DOHH2 (cell line): ENCODE data around the gene LEKR1.

Source experiments
- H3F3A ChIP-seq: fragments of 200-600 bp; sonication (generic), shearing (Covaris generic); 2 replicates; pipeline ENCODE4 v1.6.0; 2016; ENCODE audit warnings: antibody characterized with exemption, mild to moderate bottlenecking; ENCODE audit not compliant: control insufficient read depth, insufficient read depth
- H3K27ac ChIP-seq: fragments of 200-600 bp; sonication (generic); 2 replicates; pipeline ENCODE4 v1.5.1; 2014; ENCODE audit warnings: low read depth, mild to moderate bottlenecking, low read length, moderate library complexity
- H3K27me3 ChIP-seq: fragments of 200-600 bp; sonication (generic); 2 replicates; pipeline ENCODE4 v1.6.1; 2014; ENCODE audit warnings: mild to moderate bottlenecking, low read length, mixed read lengths; ENCODE audit not compliant: control insufficient read depth
- H3K36me3 ChIP-seq: fragments of 200-600 bp; sonication (generic); 2 replicates; pipeline ENCODE4 v1.6.1; 2014; ENCODE audit warnings: mild to moderate bottlenecking, low read length, moderate library complexity, mixed read lengths; ENCODE audit not compliant: control insufficient read depth
- H3K4me1 ChIP-seq: fragments of 200-600 bp; sonication (generic); 2 replicates; pipeline ENCODE4 v1.6.1; 2014; ENCODE audit warnings: mild to moderate bottlenecking, low read length, mixed read lengths; ENCODE audit not compliant: control insufficient read depth
- H3K4me2 ChIP-seq: fragments of 200-600 bp; sonication (generic); 2 replicates; pipeline ENCODE4 v1.6.0; 2014; ENCODE audit warnings: mild to moderate bottlenecking, low read length, moderate library complexity
- H3K4me3 ChIP-seq: fragments of 200-600 bp; sonication (generic); 2 replicates; pipeline ENCODE4 v1.5.1; 2014; ENCODE audit warnings: mild to moderate bottlenecking, low read length, mixed read lengths
- H3K79me2 ChIP-seq: fragments of 200-600 bp; sonication (generic); 2 replicates; pipeline ENCODE4 v1.6.1; 2014; ENCODE audit warnings: mild to moderate bottlenecking, low read length, mixed read lengths; ENCODE audit not compliant: control insufficient read depth
- H3K9me2 ChIP-seq: fragments of 200-600 bp; sonication (generic); replicated peaks from 2 replicates; pipeline ENCODE4 v1.6.1; 2014; ENCODE audit warnings: mild to moderate bottlenecking, low read length, mixed read lengths; ENCODE audit not compliant: control insufficient read depth
- H3K9me3 ChIP-seq: fragments of 200-600 bp; sonication (generic); 2 replicates; pipeline ENCODE4 v1.6.1; 2014; ENCODE audit warnings: antibody characterized with exemption, low read length, mixed read lengths; ENCODE audit not compliant: control insufficient read depth, insufficient read depth
- H4K20me1 ChIP-seq: fragments of 200-600 bp; sonication (generic); 2 replicates; pipeline ENCODE4 v1.6.0; 2014; ENCODE audit warnings: low read depth, mild to moderate bottlenecking, antibody characterized with exemption, low read length, moderate library complexity; ENCODE audit not compliant: control insufficient read depth, insufficient read depth
- CTCF ChIP-seq: fragments of 200-600 bp; sonication (generic); IDR thresholded peaks from one replicate; pipeline ENCODE4 v1.5.1; 2014; ENCODE audit warnings: antibody characterized with exemption, mild to moderate bottlenecking, low read depth, low read length; ENCODE audit not compliant: poor library complexity, severe bottlenecking
- EZH2phosphoT487 ChIP-seq: fragments of 200-600 bp; sonication (generic); IDR thresholded peaks from 2 replicates; pipeline ENCODE4 v1.6.1; 2017; ENCODE audit warnings: borderline replicate concordance, mild to moderate bottlenecking, antibody characterized with exemption, low read length, moderate library complexity, mixed read lengths

Gene LEKR1

GRCh38 chr3:156862338-156862737, 36.2 kb downstream of the LEKR1 start:
- Histone ChIP-seq H4K20me1 (no peaks in the 10 kb centered on the region), H3K27ac (no peak overlapping the region), H3K27me3 (no peaks in the 10 kb centered on the region), H3K9me3 (no peaks in the 10 kb centered on the region), H3K79me2 (no peaks in the 10 kb centered on the region), H3K4me3 (no peak overlapping the region), H3K4me2 (no peak overlapping the region), H3F3A (no peaks in the 10 kb centered on the region), H3K9me2 (no peaks in the 10 kb centered on the region), H3K4me1 (no peaks in the 10 kb centered on the region), H3K36me3 (no peaks in the 10 kb centered on the region)
- TF ChIP-seq EZH2phosphoT487 (no peak), CTCF (no peak)

DNA sequence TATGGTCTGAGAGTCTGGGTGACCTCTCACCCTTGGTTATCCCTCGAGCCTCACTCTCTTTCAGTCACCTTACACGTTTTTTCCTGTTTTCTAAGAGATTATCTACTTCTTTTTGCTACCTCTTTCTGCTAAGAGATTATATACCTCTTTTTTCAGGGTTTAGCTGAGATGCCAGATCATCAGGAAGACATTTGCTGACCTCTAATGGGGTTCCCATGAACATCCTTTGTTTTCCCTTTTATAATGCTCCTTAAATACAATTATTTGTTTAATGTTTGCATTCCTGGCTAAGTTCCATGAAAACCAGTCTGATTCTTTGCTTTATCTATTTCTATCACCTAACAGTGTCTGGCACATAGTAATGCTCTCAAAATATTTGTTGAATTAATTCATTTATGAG, 39.6 kb downstream of the LEKR1 start:
- H3K4me1 ChIP-seq: no peaks in the 10 kb centered on the region
- no peaks in the 10 kb centered on the region for H3K9me3 ChIP-seq
- no peak overlapping the region for H3K27ac ChIP-seq
- H3K9me2 ChIP-seq: no peaks in the 10 kb centered on the region
- no peaks in the 10 kb centered on the region for H3K27me3 ChIP-seq
- no peaks in the 10 kb centered on the region for H4K20me1 ChIP-seq
- H3K4me2 ChIP-seq: no peak overlapping the region
- H3F3A ChIP-seq: no peaks in the 10 kb centered on the region
- no peaks in the 10 kb centered on the region for H3K36me3 ChIP-seq
- no peaks in the 10 kb centered on the region for H3K79me2 ChIP-seq
- no peak overlapping the region for H3K4me3 ChIP-seq
- TF ChIP-seq CTCF (no peak), EZH2phosphoT487 (no peak)

- Histone ChIP-seq H3K27ac (no peak overlapping the region), H3K4me2 (no peak overlapping the region), H3K4me1 (no peaks in the 10 kb centered on the region), H4K20me1 (no peaks in the 10 kb centered on the region), H3K79me2 (no peaks in the 10 kb centered on the region), H3K9me2 (no peaks in the 10 kb centered on the region), H3K4me3 (no peak overlapping the region), H3K27me3 (no peaks in the 10 kb centered on the region), H3K36me3 (no peaks in the 10 kb centered on the region), H3K9me3 (no peaks in the 10 kb centered on the region; the same call in 1 of the 2 replicates), H3F3A (no peaks in the 10 kb centered on the region)
- TF ChIP-seq CTCF (no peak), EZH2phosphoT487 (no peak)
These were observed 41.0 kb downstream of the LEKR1 start for GRCh38 chr3:156867174-156867573.

DNA sequence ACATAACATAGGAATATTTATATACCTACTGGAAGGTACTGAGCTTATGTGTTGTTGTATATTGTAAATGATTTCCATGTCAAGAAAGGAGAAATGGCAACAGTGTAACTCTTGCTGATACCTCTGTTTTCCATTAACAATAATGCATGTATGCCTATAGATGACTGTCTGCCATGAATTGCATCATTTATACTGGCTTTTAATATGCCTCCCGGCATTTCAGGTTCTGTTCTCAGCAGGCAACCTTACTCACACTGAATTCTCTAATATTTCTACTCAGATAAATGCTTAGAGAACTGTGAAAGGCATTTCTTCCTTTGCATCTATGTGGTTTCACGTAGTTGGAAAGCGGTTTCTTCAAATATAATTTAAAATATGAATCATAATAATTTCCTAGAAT, 41.8 kb downstream of the LEKR1 start:
- Histone ChIP-seq H3K4me3 (no peak overlapping the region), H3K4me2 (no peak overlapping the region), H3K27me3 (no peaks in the 10 kb centered on the region), H4K20me1 (no peaks in the 10 kb centered on the region), H3K36me3 (no peaks in the 10 kb centered on the region), H3K4me1 (no peaks in the 10 kb centered on the region), H3K9me2 (no peaks in the 10 kb centered on the region), H3F3A (no peaks in the 10 kb centered on the region), H3K27ac (no peak overlapping the region), H3K9me3 (no peaks in the 10 kb centered on the region; the same call in 1 of the 2 replicates), H3K79me2 (no peaks in the 10 kb centered on the region)
- no peak for TF ChIP-seq CTCF
- no peak for TF ChIP-seq EZH2phosphoT487
